ENCODE data around the gene BMP6. TPM values are rescaled to one million over a fixed set of nuclear protein-coding genes. Genes with fewer than 3 reads are reported as not detected.

The BMP6 gene
- total RNA-seq, 1 experiment from 2014 or later = 1.6 TPM

DNA sequence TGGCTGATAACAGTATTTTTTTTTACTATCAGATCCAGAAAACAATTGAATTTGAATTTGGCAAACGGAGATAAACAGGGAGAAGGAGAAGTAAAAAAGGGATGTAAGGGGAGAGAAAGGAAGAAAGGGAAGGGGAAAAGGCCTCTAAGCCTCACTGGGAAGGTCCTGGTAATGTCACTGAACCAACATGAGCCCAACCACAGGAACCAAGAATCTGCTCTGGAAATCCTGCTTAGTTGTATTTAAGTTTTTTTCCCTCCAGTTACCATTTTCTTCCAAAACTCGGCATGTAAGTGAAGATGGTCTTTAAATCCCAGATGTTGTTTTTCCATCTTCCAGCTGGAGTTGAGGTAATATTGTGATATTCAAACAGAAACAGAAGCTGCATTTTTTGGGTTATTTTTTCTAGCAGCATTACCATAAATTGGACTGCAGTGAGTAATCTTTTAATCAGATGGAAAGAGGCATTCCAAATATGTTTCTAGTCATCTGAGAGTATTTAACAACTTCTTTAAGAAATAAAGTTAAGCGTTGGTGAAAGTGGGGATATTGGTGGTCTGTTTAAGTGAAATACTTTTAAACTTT is 93.6 kb downstream of the BMP6 start:
- TF ChIP-seq ELF1 (IDR thresholded peaks at IDR 0.05; ENCODE audit: borderline replicate concordance, low read depth) = no peak
- no peak for TF ChIP-seq EZH2 (IDR thresholded peaks at IDR 0.05)
- TF ChIP-seq, protein P1, sequence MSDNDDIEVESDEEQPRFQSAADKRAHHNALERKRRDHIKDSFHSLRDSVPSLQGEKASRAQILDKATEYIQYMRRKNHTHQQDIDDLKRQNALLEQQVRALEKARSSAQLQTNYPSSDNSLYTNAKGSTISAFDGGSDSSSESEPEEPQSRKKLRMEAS (IDR thresholded peaks at IDR 0.05) = no peak
- no peak for TF ChIP-seq POLR2AphosphoS5 (IDR thresholded peaks at IDR 0.05; ENCODE audit: low read depth, low read length)
- TF ChIP-seq, protein P2, sequence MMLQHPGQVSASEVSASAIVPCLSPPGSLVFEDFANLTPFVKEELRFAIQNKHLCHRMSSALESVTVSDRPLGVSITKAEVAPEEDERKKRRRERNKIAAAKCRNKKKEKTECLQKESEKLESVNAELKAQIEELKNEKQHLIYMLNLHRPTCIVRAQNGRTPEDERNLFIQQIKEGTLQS (IDR thresholded peaks at IDR 0.05) = no peak
- no peak for TF ChIP-seq EGR1 (IDR thresholded peaks at IDR 0.05; ENCODE audit: low read depth)
- no peak for TF ChIP-seq ZFX (IDR thresholded peaks at IDR 0.05)
- TF ChIP-seq TCF7L2 (IDR thresholded peaks at IDR 0.05; ENCODE audit: borderline replicate concordance, extremely low read depth, insufficient read depth, insufficient read length) = no peak
- H3K36me3 ChIP-seq (ENCODE audit: control insufficient read depth in 1 of 2, insufficient read depth in 2 of 2, low read length in 2 of 2) = no peaks in the 10 kb centered on the region
- no peak overlapping the region for H3K4me2 ChIP-seq (ENCODE audit: low read length)
- no peak overlapping the region for H2AFZ ChIP-seq (ENCODE audit: low read depth, low read length, poor library complexity, severe bottlenecking)
- no peak overlapping the region for H3K27ac ChIP-seq (ENCODE audit: low read depth, low read length)
- intact Hi-C loops (cut with micrococcal nuclease) = no loop called here
- H4K20me1 ChIP-seq (ENCODE audit: insufficient read depth) = no peaks in the 10 kb centered on the region
- no peaks in the 10 kb centered on the region for H3K9me2 ChIP-seq (ENCODE audit: insufficient read depth)
- H3K9ac ChIP-seq (ENCODE audit: low read length) = no peak overlapping the region
- no TSS peak for BruUV-seq (replicated peaks)
- ChIA-PET CTCF (no interaction called here), POLR2A (no interaction called here), RAD21 (ENCODE audit: low non-redundant PET in 1 of 2, low total read pairs in 2 of 2, uncharacterized antibody in 2 of 2, unreplicated experiment in 2 of 2) (no interaction called here)
- H3K79me2 ChIP-seq (ENCODE audit: insufficient read depth, low read length) = no peaks in the 10 kb centered on the region
- H3K4me1 ChIP-seq (ENCODE audit: control insufficient read depth in 1 of 2, insufficient read depth in 2 of 2, low read length in 2 of 2) = no peaks in the 10 kb centered on the region
- no peak for DNase-seq (ENCODE audit: low read depth, low spot score)
- no peaks in the 10 kb centered on the region for H3K27me3 ChIP-seq (ENCODE audit: insufficient read depth, low read length)
- no peak for ATAC-seq
- H3K4me3 ChIP-seq (replicated peaks in 1 of 2; ENCODE audit: low read depth in 1 of 2, low read length in 2 of 2) = no peak overlapping the region
- no peaks in the 10 kb centered on the region for H3K9me3 ChIP-seq (ENCODE audit: control insufficient read depth in 1 of 2, insufficient read depth in 1 of 2, low read depth in 1 of 2, low read length in 2 of 2)

DNA sequence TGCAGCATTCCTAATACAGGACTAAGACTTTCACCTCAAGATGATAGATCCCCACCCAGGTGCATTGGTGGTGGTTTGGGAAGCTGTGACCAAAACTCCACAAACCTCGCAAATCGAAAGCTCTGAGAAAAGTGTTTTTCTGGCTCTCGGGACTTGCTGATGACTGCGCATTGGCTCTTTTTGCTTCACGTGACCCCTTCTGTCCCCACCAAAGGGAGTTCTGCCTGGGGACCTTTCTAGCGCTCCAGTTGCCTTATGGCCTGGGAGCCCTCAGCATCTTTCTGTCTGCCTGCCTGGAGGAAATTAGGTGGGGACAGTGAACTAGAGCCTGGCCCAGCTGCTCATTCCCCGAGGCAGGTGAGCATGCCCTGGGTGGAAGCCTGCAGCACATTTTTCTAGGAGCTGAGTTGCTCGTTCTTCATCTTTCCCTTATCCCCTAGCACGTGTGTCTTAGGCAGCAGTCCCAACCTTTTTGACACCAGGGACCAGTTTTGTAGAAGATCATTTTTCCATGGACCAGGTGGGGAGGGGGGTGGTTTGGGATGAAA is 94.5 kb downstream of the BMP6 start:
- CTCF ChIA-PET = interaction anchor here (1.0 kb wide), 1 partner anchor 98 kb away, joined by 3 read pairs; no protein-coding TSS in a partner anchor
- H3K79me2 ChIP-seq (ENCODE audit: insufficient read depth, low read length) = no peaks in the 10 kb centered on the region
- H3K4me3 ChIP-seq (replicated peaks in 1 of 2; ENCODE audit: low read depth in 1 of 2, low read length in 2 of 2) = no peak overlapping the region
- no peaks in the 10 kb centered on the region for H4K20me1 ChIP-seq (ENCODE audit: insufficient read depth)
- TF ChIP-seq JUND (IDR thresholded peaks at IDR 0.05) (no peak), CEBPB (IDR thresholded peaks at IDR 0.05; ENCODE audit: low read depth) (no peak), ELF1 (IDR thresholded peaks at IDR 0.05; ENCODE audit: borderline replicate concordance, low read depth) (no peak)
- H3K9me2 ChIP-seq (ENCODE audit: insufficient read depth) = no peaks in the 10 kb centered on the region
- RAD21 ChIA-PET (ENCODE audit: low non-redundant PET in 1 of 2, low total read pairs in 2 of 2, uncharacterized antibody in 2 of 2, unreplicated experiment in 2 of 2) = no interaction called here
- no TSS peak for BruUV-seq (replicated peaks)
- no peaks in the 10 kb centered on the region for H3K4me1 ChIP-seq (ENCODE audit: control insufficient read depth in 1 of 2, insufficient read depth in 2 of 2, low read length in 2 of 2)
- DNase-seq (ENCODE audit: low read depth, low spot score) = no peak
- intact Hi-C loops (cut with micrococcal nuclease) = no loop called here
- no peak overlapping the region for H3K9ac ChIP-seq (ENCODE audit: low read length)
- no peaks in the 10 kb centered on the region for H3K9me3 ChIP-seq (ENCODE audit: control insufficient read depth in 1 of 2, insufficient read depth in 1 of 2, low read depth in 1 of 2, low read length in 2 of 2)
- no peak for ATAC-seq
- H2AFZ ChIP-seq (ENCODE audit: low read depth, low read length, poor library complexity, severe bottlenecking) = no peak overlapping the region
- no peaks in the 10 kb centered on the region for H3K36me3 ChIP-seq (ENCODE audit: control insufficient read depth in 1 of 2, insufficient read depth in 2 of 2, low read length in 2 of 2)
- no peak overlapping the region for H3K4me2 ChIP-seq (ENCODE audit: low read length)
- H3K27me3 ChIP-seq (ENCODE audit: insufficient read depth, low read length) = no peaks in the 10 kb centered on the region
- no peak overlapping the region for H3K27ac ChIP-seq (ENCODE audit: low read depth, low read length)
- POLR2A ChIA-PET = no interaction called here

Measured in HCT116 (cell line).